Stimulated activated CD8-positive, alpha-beta memory T cell treated with anti-CD3 and anti-CD28 coated beads, Interleukin-15, amount 100 ng/mL, for 1 hour (primary cell): ENCODE data around the gene MACROD1.

Source experiments
- DNase-seq: peaks from one replicate; pipeline ENCODE4 v3.0.0-alpha.2; 2020; ENCODE audit warnings: low read depth

Gene MACROD1

GRCh38 chr11:64150481-64151239, 15.3 kb downstream of the MACROD1 start:
- no peak for DNase-seq

GRCh38 chr11:64150051-64150450, 15.9 kb downstream of the MACROD1 start:
- DNase-seq, result no peak

- no peak for DNase-seq
Measured at GRCh38 chr11:64148917-64149617, 16.8 kb downstream of the MACROD1 start.

- DNase-seq, result peak; percentile 57
Measured at GRCh38 chr11:64148226-64148916, 17.5 kb downstream of the MACROD1 start.

GRCh38 chr11:64146036-64146955, 19.6 kb downstream of the MACROD1 start:
- DNase-seq, result peak; percentile 40

- no peak for DNase-seq
Measured at GRCh38 chr11:64144587-64145472, 21.1 kb downstream of the MACROD1 start.

GRCh38 chr11:64141081-64141783, 24.7 kb downstream of the MACROD1 start:
- DNase-seq, result no peak

GRCh38 chr11:64140082-64140481, 25.8 kb downstream of the MACROD1 start:
- no peak for DNase-seq

GRCh38 chr11:64139049-64139448, 26.9 kb downstream of the MACROD1 start:
- DNase-seq, result no peak

- no peak for DNase-seq
Measured at GRCh38 chr11:64138398-64138797, 27.5 kb downstream of the MACROD1 start.

- DNase-seq, result no peak
Measured at GRCh38 chr11:64136765-64137441, 29.0 kb downstream of the MACROD1 start.

GRCh38 chr11:64135711-64136110, 30.2 kb downstream of the MACROD1 start:
- no peak for DNase-seq

GRCh38 chr11:64134963-64135362, 30.9 kb downstream of the MACROD1 start:
- no peak for DNase-seq

GRCh38 chr11:64132982-64133705, 32.8 kb downstream of the MACROD1 start:
- no peak for DNase-seq

GRCh38 chr11:64132191-64132771, 33.6 kb downstream of the MACROD1 start:
- DNase-seq, result no peak

GRCh38 chr11:64131683-64132190, 34.2 kb downstream of the MACROD1 start:
- no peak for DNase-seq

GRCh38 chr11:64130618-64131017, 35.3 kb downstream of the MACROD1 start:
- no peak for DNase-seq

- no peak for DNase-seq
Measured at GRCh38 chr11:64129403-64129802, 36.5 kb downstream of the MACROD1 start.
